SIG-M5 treated with dmso at 0.1 percent for 504 hours (cell line): ENCODE measurements around the gene CPPED1.
"Not testable (repeated sequence)": the region's sequence is repeated elsewhere in the genome, so short reads cannot be mapped to it uniquely, and the experiment has no call there.

Experiments used
- DNase-seq: peaks from one replicate; lab custom pipeline; 2025; ENCODE audit not compliant: unreplicated experiment; lab: John Stamatoyannopoulos, UW

Gene CPPED1

GRCh38 chr16:12767897-12768296 lies 35.8 kb downstream of the CPPED1 start:
- DNase-seq: no peak

- DNase-seq: no peak
Measured at GRCh38 chr16:12766853-12767252, 36.8 kb downstream of the CPPED1 start.

GRCh38 chr16:12766208-12766607 lies 37.5 kb downstream of the CPPED1 start:
- not testable (repeated sequence) for DNase-seq

GRCh38 chr16:12764813-12765488 lies 38.7 kb downstream of the CPPED1 start:
- DNase-seq: no peak

GRCh38 chr16:12763517-12763916 lies 40.2 kb downstream of the CPPED1 start:
- DNase-seq: no peak

GRCh38 chr16:12760819-12761611 lies 42.7 kb downstream of the CPPED1 start:
- no peak for DNase-seq

GRCh38 chr16:12758670-12759558 lies 44.8 kb downstream of the CPPED1 start:
- no peak for DNase-seq

GRCh38 chr16:12758031-12758669 lies 45.5 kb downstream of the CPPED1 start:
- no peak for DNase-seq

- DNase-seq: no peak
Measured at GRCh38 chr16:12757546-12757945, 46.1 kb downstream of the CPPED1 start.

GRCh38 chr16:12754824-12755543 lies 48.7 kb downstream of the CPPED1 start:
- DNase-seq: no peak

- no peak for DNase-seq
Measured at GRCh38 chr16:12753203-12754023, 50.3 kb downstream of the CPPED1 start.

GRCh38 chr16:12752159-12752558 lies 51.5 kb downstream of the CPPED1 start:
- no peak for DNase-seq

- no peak for DNase-seq
Measured at GRCh38 chr16:12750554-12750918, 53.2 kb downstream of the CPPED1 start.

GRCh38 chr16:12749076-12749475 lies 54.6 kb downstream of the CPPED1 start:
- DNase-seq: no peak

GRCh38 chr16:12747827-12748226 lies 55.9 kb downstream of the CPPED1 start:
- DNase-seq: no peak

GRCh38 chr16:12747261-12747660 lies 56.4 kb downstream of the CPPED1 start:
- DNase-seq: no peak

GRCh38 chr16:12744860-12745259 lies 58.8 kb downstream of the CPPED1 start:
- DNase-seq: no peak

GRCh38 chr16:12742741-12743140 lies 60.9 kb downstream of the CPPED1 start:
- no peak for DNase-seq

- DNase-seq: no peak
Measured at GRCh38 chr16:12740986-12741610, 62.6 kb downstream of the CPPED1 start.
